Activated T-cell treated with anti-CD3 and anti-CD28 coated beads, Interleukin-2, amount 50 U/mL, for 48 hours (primary cell): ENCODE results near the gene CELF2.
A peak's percentile ranks its signal among the peaks of the same experiment; 100 is the strongest.
"Not testable (repeated sequence)": the region's sequence is repeated elsewhere in the genome, so short reads cannot be mapped to it uniquely, and the experiment has no call there.

ENCODE experiments used
- DNase-seq, 2 experiments: peaks; one replicate each; pipeline ENCODE4 v3.0.0-alpha.2; 2020

The CELF2 gene

DNA sequence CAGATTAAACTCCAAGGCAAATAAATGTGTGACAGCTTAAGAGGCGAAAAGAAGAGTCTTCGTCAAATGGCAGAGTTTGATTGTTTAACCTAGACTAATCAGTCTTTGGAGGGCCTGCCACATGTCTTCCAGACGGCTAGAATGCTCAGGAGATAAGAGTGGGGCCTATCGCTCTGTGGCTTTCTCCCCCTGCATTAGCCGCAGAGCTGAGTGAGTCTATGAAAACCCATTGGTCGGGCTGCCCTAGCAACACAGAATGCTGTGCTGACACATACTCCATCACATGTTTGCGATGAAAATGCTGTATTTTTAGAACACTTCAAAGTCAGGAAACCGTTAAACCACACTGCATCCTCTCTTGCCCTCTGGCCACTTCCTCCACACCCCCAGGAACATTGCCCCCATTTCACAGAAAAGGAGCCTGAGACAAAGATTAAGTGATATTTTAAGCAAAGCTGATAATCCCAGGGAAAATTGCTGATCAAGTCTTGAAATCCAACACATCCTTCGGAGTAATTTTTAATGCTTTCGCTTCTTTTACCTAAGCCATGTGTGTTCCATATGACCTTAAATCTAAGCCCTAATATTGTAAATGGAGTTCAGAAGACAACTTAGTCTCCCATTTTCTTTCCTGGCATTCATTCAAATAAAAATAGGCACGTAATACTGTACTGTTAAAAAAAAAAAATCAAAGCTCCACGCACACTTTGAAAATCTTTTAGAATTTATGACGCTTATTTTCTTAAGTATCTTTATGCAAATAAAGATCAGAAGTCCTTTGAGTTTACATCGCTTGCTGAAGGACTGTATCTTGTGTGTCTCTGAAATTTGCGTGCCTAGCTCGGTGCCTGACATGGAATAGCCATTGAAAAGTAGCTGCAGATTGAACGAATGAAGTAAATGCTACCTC is 161.2 kb downstream of the CELF2 start:
- DNase-seq, result peak; percentile 82 to 86

DNA sequence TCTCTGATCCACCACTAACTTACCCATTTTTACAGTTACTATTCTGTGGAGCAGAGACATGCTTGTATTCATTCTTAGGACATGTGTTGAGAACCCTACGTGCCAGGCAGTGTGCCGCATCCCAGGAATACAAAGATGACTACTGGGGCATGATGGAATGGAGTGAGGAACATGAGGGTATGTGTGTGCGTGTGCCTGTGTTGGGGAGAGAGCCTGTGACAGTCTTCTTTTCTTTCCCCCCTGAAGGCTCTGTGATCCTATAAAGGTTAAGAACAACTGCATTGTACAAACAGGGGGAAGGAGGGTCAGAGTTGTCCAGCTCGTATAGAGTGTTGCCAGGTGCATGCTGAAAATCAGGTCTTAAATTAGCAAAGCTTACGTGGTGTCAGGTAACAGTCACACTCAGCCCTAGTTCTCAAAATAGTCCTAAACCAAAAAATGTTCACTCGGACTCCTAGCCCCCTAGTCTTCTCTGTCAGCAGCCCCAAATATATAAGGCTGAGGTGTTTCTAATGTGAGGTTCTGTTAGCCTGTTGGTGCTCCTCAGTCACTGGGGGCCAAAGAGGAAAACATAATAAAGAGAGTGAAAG is 161.9 kb downstream of the CELF2 start:
- DNase-seq, result no peak

- peak; percentile 75 to 79 for DNase-seq
These were observed 162.6 kb downstream of the CELF2 start for GRCh38 chr10:11180228-11180627.

DNA sequence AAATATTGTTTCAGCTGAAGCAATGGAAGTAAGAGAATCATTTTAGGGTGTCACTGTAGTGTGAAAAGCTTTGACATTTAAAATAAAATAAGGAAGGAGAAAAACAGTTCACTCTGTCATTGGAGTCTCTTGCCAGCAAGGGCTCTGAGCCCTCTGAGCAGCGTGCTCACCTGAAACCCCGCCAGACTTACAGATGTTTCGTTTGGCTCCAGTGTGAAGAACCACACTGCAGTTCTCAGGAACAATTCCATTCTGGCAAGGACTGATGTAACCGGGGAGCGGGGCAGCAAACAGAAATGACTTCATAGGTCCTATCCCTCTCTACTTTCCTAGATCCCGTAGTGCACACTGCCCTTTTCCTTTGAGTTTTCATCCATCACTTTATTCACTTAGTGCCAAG is 164.3 kb downstream of the CELF2 start:
- DNase-seq, result no peak

GRCh38 chr10:11183015-11183414 is 165.3 kb downstream of the CELF2 start:
- DNase-seq, result no peak

DNA sequence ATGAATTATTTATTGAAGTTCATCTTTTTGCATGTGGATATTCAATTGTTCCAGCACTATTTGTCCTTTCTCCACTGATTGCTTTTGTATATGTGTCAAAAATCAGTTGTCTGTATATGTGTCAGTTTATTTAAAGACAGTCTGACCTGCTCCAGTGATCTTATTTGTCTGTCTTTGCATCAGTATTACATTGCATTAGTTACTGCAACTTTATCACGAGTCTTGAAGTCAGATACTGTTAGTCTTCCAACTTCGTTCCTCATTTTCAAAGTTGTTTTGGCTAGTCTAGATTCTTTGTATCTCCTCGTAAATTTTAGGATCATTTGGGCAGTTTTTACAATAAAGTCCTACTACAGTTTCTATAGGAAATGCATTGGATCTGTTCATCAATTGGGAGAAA is 166.4 kb downstream of the CELF2 start:
- DNase-seq, result no peak

GRCh38 chr10:11185128-11185665 is 167.5 kb downstream of the CELF2 start:
- DNase-seq, result not testable (repeated sequence)

DNA sequence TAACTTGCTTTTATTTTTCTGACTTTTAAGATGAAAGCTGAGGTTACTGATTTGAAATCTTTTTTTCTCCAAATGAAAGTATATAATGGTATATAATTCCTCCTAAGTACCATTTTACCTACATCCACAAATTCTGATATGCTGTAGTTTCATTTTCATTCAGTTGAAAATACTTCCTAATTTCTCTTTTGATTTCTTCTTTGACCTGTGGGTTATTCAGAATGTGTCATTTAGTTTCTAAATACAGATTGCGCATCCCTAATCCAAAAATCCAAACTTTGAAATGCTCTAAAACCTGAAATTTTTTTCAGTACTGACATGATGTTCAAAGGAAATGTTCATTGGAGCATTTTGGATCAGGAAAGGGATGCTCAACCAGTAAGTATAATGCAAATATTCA is 168.7 kb downstream of the CELF2 start:
- DNase-seq, result no peak

- no peak for DNase-seq
These were observed 172.1 kb downstream of the CELF2 start for GRCh38 chr10:11189582-11190376.

GRCh38 chr10:11191190-11191589 is 173.5 kb downstream of the CELF2 start:
- DNase-seq, result no peak

- DNase-seq, result no peak
These were observed 174.0 kb downstream of the CELF2 start for GRCh38 chr10:11191678-11192077.

DNA sequence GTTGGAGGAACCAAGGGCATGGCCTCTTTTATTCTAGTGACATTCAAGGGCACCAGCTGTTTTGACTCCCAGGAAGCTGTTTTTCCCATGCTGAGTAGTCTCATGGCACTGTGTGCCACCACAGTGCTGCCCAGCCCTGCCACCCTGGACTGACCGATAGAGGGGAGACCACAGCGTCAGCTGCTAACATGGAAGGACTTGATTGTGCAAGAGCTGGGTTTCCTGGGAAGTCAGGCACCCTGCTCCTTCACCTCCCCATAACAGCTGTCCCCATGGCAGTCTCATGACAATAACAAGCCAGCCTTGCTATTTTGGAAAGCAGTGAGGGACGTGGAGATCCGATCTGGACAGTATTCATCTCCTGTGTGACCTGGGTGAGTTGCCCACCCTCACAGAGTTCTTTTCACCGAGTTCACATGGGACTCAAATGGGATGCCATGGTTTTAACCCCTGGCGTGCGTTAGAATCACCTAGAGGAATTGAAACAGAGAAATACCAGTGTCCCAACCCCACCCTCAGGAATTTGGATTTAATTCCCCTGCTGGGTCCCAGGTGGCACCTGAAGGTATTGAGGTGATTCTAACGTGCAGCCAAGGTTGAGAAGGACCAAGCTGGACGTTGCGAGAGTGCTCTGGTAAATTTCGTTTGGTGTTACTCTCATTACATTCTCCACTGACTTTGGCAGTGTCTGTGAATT is 174.8 kb downstream of the CELF2 start:
- no peak for DNase-seq

DNA sequence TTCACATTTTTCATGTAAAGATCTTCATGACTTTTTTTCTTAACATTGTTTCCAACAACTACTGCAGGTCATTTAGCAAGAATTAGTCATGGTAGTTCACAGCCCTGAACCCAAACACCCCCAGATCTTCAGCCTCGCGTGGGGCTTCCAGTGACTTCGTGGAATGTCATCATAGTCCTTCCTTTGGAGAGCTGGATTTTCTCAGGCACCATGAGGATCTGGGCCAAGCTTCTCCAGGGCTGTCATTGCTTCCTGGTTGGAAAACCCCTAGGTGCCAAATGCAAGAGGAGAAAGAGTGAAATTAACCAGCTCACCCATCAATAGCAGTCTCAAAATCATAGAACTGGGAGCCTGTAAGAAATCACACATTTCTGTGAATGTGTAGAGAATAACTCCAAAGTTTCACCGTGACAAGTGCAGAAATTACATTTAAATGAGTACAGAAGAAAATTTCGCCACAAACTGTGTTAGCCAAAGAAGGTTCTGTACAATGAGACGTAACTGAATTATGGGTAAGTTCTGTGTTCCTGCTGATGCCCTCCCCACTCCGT is 175.4 kb downstream of the CELF2 start:
- DNase-seq, result no peak

DNA sequence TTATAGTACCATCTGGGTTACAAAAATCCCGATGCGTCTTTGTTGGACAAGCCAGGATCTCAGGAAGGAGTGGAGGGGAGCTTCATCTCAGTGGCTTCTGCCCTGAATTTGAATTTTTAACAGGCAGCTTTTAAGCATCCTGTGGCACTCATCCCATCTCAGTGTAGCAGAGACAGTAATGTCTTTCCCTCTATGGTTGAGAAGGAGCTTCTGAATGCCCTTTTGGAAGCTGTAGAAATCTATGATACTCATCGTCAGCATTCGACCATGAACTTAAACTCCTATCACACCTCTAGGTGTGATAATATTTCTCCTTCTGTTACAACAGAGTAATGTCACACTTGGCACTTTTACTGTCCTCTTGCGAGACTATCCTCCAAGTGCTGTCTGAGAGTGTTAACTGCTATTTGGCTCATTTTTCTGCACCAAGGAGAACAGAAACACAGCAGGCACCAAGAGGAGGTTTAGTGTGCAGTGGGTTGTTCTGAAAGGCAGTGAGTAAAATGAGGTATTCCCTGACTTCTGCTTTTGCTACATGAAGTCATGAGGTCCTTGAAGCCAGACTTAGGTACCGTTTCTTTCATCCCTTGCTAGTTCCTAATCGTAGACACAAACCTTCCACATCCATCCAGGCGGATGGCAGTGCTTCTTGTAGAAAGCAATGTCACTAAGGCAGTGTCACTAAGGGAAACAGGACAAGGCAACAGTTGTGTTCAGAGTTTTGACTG is 177.4 kb downstream of the CELF2 start:
- DNase-seq, result no peak

- DNase-seq, result no peak
These were observed 178.0 kb downstream of the CELF2 start for GRCh38 chr10:11195623-11196022.

DNA sequence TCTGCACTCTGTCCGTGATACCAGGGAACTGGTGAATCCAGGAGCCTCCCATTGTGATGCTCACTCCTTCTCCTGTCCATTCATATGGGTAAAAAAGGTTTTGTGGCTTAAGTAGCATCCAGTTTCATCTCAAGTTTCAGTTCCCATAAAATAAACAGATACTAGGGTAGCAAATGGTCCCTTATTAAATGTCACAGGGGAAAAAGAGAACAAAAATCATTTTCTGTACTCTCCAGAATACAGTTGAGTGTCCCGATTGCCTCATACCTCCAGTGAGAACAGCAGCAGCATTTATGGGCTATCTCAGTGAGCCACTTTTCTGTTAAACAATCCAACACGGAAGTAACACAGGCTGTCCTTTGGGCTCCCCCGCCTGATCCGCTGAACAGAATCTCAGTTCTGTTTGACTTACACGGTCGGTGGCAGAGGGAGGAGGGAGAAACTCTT is 179.6 kb downstream of the CELF2 start:
- DNase-seq, result no peak

DNA sequence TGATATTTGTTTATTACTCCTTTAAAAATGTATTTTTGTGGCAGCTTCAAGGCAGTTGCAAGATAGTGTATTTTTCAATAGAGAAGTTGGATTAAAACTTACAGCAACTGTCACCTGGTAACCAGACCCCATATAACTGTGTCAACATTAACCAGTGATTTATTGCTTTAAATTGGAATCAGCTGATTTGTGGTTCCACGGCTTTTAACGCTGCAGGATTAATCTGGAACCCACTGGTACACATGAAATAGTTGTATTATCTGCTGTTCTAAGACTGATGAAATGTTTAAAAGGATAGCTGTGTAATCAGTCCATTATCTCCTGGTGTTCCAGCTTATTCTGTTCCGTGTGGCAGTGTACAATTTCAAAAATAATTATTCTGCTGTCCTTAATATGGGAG is 180.2 kb downstream of the CELF2 start:
- no peak for DNase-seq

DNA sequence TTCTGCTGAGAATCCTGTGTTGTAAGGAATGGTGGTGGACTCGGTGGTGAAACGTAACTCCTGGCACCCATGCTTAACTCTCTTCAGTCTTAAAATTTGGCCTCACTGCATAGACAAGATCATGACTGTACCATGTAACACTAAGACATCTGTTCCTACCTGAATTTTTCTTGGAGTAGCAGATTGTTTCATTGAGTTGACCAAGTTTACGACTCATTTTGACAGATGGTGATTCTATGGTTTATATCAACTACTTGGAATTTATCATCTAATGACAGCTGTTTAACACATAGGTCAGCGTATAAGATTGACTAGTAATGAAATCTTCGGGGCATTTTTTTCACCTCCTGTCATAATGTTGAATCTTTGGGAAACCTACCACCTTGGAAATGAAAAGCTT is 184.2 kb downstream of the CELF2 start:
- DNase-seq, result no peak

DNA sequence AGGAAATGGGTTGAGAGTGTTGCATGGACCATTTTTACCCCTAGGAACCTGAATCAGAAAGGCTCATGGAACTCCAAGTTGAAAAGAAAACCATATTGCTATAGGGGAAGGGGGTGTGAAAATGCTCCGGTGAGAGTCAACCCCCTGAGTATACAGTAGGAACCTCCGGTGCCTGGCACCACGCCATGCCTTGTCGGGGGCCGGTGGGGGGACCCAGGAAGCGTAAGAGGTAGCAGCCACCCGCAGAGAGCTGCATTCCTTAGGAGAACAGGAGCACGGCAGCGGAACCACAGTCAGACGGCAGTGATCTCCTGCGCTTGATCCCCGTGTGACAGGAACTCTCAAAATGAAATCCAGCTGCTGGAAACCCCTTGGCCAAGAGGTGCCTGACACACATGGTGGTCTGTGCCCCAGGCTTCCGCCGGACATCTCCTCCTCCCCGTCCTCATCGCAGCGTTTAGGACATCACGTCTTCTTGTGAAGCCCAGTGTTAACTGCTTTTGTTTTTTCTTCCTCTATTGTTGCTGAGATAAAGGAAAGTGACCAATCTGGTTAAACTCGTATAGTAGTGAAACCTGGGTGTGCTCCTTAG is 186.8 kb downstream of the CELF2 start:
- no peak for DNase-seq

DNA sequence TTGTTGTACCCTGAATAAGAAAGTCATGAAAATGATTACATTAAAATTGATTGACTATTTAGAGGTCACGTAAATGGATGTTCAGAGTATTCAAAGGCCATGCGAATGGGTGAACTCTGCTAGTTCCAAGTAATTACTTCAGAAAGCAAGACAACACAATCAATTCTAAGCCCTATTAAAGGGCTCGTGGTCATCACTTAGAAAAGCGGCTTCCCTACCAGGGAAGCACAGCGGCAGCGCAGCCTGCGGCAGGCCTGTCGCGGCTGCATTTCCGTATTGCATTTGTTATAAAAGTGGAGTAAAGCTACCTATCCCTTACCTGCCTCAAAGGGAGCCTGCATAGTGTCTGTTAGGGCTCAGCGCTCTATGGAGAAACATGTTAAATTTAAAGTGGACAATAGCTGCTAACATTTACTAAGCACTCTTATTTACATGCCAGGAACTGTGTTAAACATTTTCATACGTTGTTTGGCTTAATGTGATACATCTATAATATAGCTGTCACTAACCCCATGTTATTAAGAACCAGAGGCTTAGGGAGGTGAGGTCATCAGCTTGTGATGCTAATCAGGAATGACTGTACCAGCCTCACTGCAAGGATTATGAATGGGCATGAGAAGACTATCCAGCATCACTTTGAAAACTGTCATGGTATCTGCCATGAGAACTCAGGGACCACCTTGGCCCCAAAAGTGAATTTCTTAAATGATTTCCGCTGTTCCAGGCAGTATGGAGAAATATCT is 187.5 kb downstream of the CELF2 start:
- no peak for DNase-seq
